GM23338 (cell line): Measurements from ENCODE around the gene TSHZ3. TPM values are rescaled to one million over a fixed set of nuclear protein-coding genes. Genes with fewer than 3 reads are reported as not detected.

Source experiments
- ATAC-seq: fragments of 200-7000 bp; cut with Tn5 transposase; 3 replicates; pipeline ENCODE4 v1.9.1; 2020
- DNase-seq: peaks from one replicate; pipeline ENCODE4 v3.0.0-alpha.2; 2015; ENCODE audit warnings: low spot score
- H2AFZ ChIP-seq: fragments of 200-600 bp; sonication (generic); 2 replicates; pipeline ENCODE4 v1.8.0; 2016; ENCODE audit warnings: antibody characterized with exemption, mild to moderate bottlenecking, moderate library complexity
- H3F3A ChIP-seq: fragments of 200-600 bp; sonication (generic); replicated peaks from 2 replicates; pipeline ENCODE4 v1.8.0; 2017; ENCODE audit warnings: antibody characterized with exemption, mixed run types, low read depth
- H3K27ac ChIP-seq: fragments of 200-600 bp; sonication (generic); 2 replicates; pipeline ENCODE4 v1.6.1; 2016; ENCODE audit warnings: low read depth
- H3K27me3 ChIP-seq: fragments of 200-600 bp; sonication (generic); 2 replicates; pipeline ENCODE4 v1.8.0; 2016; ENCODE audit warnings: mild to moderate bottlenecking, mixed run types, moderate library complexity; ENCODE audit not compliant: insufficient read depth
- H3K36me3 ChIP-seq: fragments of 200-600 bp; sonication (generic); 2 replicates; pipeline ENCODE4 v1.8.0; 2016; ENCODE audit warnings: mild to moderate bottlenecking; ENCODE audit not compliant: insufficient read depth
- H3K4me1 ChIP-seq: fragments of 200-600 bp; sonication (generic); 2 replicates; pipeline ENCODE4 v1.8.0; 2016; ENCODE audit warnings: mild to moderate bottlenecking, moderate library complexity; ENCODE audit not compliant: insufficient read depth
- H3K4me2 ChIP-seq: fragments of 200-600 bp; sonication (generic); 2 replicates; pipeline ENCODE4 v1.7.1; 2017; ENCODE audit warnings: mixed run types
- H3K4me3 ChIP-seq: fragments of 200-600 bp; sonication (generic); 2 replicates; pipeline ENCODE4 v1.6.1; 2016; ENCODE audit warnings: mixed run types
- H3K79me2 ChIP-seq: fragments of 200-600 bp; sonication (generic); replicated peaks from 2 replicates; pipeline ENCODE4 v1.8.0; 2017; ENCODE audit warnings: mild to moderate bottlenecking; ENCODE audit not compliant: insufficient read depth
- H3K9me2 ChIP-seq: fragments of 200-600 bp; sonication (generic); 2 replicates; pipeline ENCODE4 v1.8.0; 2017; ENCODE audit not compliant: insufficient read depth
- H4K20me1 ChIP-seq: fragments of 200-600 bp; sonication (generic); replicated peaks from 2 replicates; pipeline ENCODE4 v1.8.0; 2017; ENCODE audit warnings: mild to moderate bottlenecking; ENCODE audit not compliant: insufficient read depth
- H3K27ac Mint-ChIP-seq: 2 replicates; pipeline ENCODE4 v1.8.0; 2020; ENCODE audit warnings: inconsistent platforms, mild to moderate bottlenecking, moderate library complexity, mixed read lengths
- H3K27me3 Mint-ChIP-seq: 3 replicates; pipeline ENCODE4 v1.8.0; 2022; ENCODE audit warnings: low read depth, mild to moderate bottlenecking, moderate library complexity, mixed read lengths, inconsistent platforms; ENCODE audit not compliant: insufficient read depth, poor library complexity
- H3K36me3 Mint-ChIP-seq: 3 replicates; pipeline ENCODE4 v1.8.0; 2021; ENCODE audit warnings: low read depth, mild to moderate bottlenecking, inconsistent platforms, moderate library complexity, mixed read lengths
- H3K4me1 Mint-ChIP-seq: 3 replicates; pipeline ENCODE4 v1.8.0; 2020; ENCODE audit warnings: mild to moderate bottlenecking, inconsistent platforms, mixed read lengths
- H3K4me3 Mint-ChIP-seq: 3 replicates; pipeline ENCODE4 v1.8.0; 2021; ENCODE audit warnings: moderate library complexity, mild to moderate bottlenecking, inconsistent platforms, mixed read lengths
- H3K9me3 Mint-ChIP-seq: 3 replicates; pipeline ENCODE4 v1.8.0; 2020; ENCODE audit warnings: moderate library complexity, mild to moderate bottlenecking, inconsistent platforms, mixed read lengths
- CREB1 ChIP-seq: fragments of 250-450 bp; sonication (Bioruptor Pico); IDR thresholded peaks from 2 replicates; pipeline ENCODE4 v1.5.0; 2020; ENCODE audit warnings: low read depth, mild to moderate bottlenecking, moderate library complexity
- CTCF ChIP-seq, 2 experiments: fragments of 200-600 bp in 1 of 2; sonication (generic) in 1 of 2; conservative IDR thresholded peaks; 2 replicates each; pipeline versions ENCODE4 v1.5.1 to v1.6.1; 2016 to 2017; ENCODE audit warnings: antibody characterized with exemption in 2 of 2, low read depth in 2 of 2, mild to moderate bottlenecking in 2 of 2, moderate library complexity in 1 of 2
- ETS1 ChIP-seq: IDR thresholded peaks from 2 replicates; pipeline ENCODE4 v1.6.1; 2016; ENCODE audit warnings: antibody characterized with exemption
- EZH2 ChIP-seq: fragments of 200-600 bp; sonication (generic); IDR thresholded peaks from one replicate; pipeline ENCODE4 v1.8.0; 2017; ENCODE audit warnings: antibody characterized with exemption, mild to moderate bottlenecking, low read depth; ENCODE audit not compliant: unreplicated experiment
- EZH2phosphoT487 ChIP-seq: fragments of 200-600 bp; sonication (generic); IDR thresholded peaks from one replicate; pipeline ENCODE4 v1.8.1; 2018; ENCODE audit warnings: antibody characterized with exemption; ENCODE audit not compliant: unreplicated experiment
- JUNB ChIP-seq: IDR thresholded peaks from one replicate; pipeline ENCODE4 v1.6.1; 2016; ENCODE audit warnings: antibody characterized with exemption; ENCODE audit not compliant: unreplicated experiment
- NANOG ChIP-seq: IDR thresholded peaks from 2 replicates; pipeline ENCODE4 v1.6.1; 2016; ENCODE audit warnings: antibody characterized with exemption, borderline replicate concordance
- POLR2AphosphoS5 ChIP-seq: IDR thresholded peaks from 2 replicates; pipeline ENCODE4 v1.6.1; 2016; ENCODE audit warnings: antibody characterized with exemption, low read depth
- REST ChIP-seq: IDR thresholded peaks from one replicate; pipeline ENCODE4 v1.6.1; 2018; ENCODE audit warnings: antibody characterized with exemption; ENCODE audit not compliant: unreplicated experiment
- STAT1 ChIP-seq: IDR thresholded peaks from one replicate; pipeline ENCODE4 v1.6.1; 2016; ENCODE audit warnings: antibody characterized with exemption; ENCODE audit not compliant: unreplicated experiment
- ZNF114 ChIP-seq: fragments of 250-450 bp; sonication (Bioruptor Pico); IDR thresholded peaks from 2 replicates; pipeline ENCODE4 v1.5.0; 2020; ENCODE audit warnings: mild to moderate bottlenecking, moderate library complexity
- ZNF331 ChIP-seq: fragments of 250-450 bp; sonication (Bioruptor Pico); IDR thresholded peaks from 2 replicates; pipeline ENCODE4 v1.5.0; 2020; ENCODE audit warnings: low read depth, mild to moderate bottlenecking, moderate library complexity
- ZNF462 ChIP-seq: fragments of 250-450 bp; sonication (Bioruptor Pico); IDR thresholded peaks from 2 replicates; pipeline ENCODE4 v1.5.0; 2020; ENCODE audit warnings: mild to moderate bottlenecking, moderate library complexity
- polyA plus RNA-seq: library from polyadenylated mRNA; unstranded; fragments of >200 nt; fragmentation: Nextera tagmentation; extraction: Ambion mirVana; gene quantifications from 2 replicates; pipeline ENCODE4 v1.2.1, GENCODE V29; 2016
- total RNA-seq: library from RNA; depleted of rRNA; stranded (reverse); fragments of >200 nt; shearing (Covaris generic); gene quantifications from 2 replicates; pipeline ENCODE4 v1.2.3, GENCODE V29; 2014

TSHZ3 gene
- total and polyA plus RNA-seq, 2 experiments from 2014 or later: 3.8 to 8.9 TPM

GRCh38 chr19:31389874-31390273, 40.6 kb upstream of the TSHZ3 start:
- ATAC-seq: no peak
- no peaks in the 10 kb centered on the region for H3K79me2 ChIP-seq
- TF ChIP-seq CTCF (conservative IDR thresholded peaks at IDR 0.05; ENCODE audit: low read depth in 2 of 2) (no peak), ZNF462 (CRISPR knock-in tag) (no peak), REST (no peak), ZNF331 (CRISPR knock-in tag) (no peak), EZH2phosphoT487 (no peak), POLR2AphosphoS5 (no peak), STAT1 (no peak), EZH2 (no peak), JUNB (no peak), ZNF114 (CRISPR knock-in tag) (no peak), ETS1 (no peak), NANOG (no peak), CREB1 (no peak)
- H3K36me3 ChIP-seq: no peaks in the 10 kb centered on the region
- H2AFZ ChIP-seq: no peak overlapping the region
- H3F3A ChIP-seq: no peaks in the 10 kb centered on the region
- no peak overlapping the region for H3K4me3 ChIP-seq
- peaks cover 14% of the 10 kb centered on the region for H3K9me2 ChIP-seq
- H3K27me3 ChIP-seq: no peaks in the 10 kb centered on the region
- H3K4me1 Mint-ChIP-seq: peaks cover 13% of the 10 kb centered on the region
- H3K27ac Mint-ChIP-seq: no peak overlapping the region
- H3K27ac ChIP-seq: no peak overlapping the region
- no peaks in the 10 kb centered on the region; the same call in 2 of the 3 replicates for H3K36me3 Mint-ChIP-seq
- no peaks in the 10 kb centered on the region for H4K20me1 ChIP-seq
- H3K4me1 ChIP-seq: peaks cover 6% of the 10 kb centered on the region
- H3K4me2 ChIP-seq: no peak overlapping the region
- no peak overlapping the region for H3K4me3 Mint-ChIP-seq
- peaks cover 7% of the 10 kb centered on the region for H3K27me3 Mint-ChIP-seq
- H3K9me3 Mint-ChIP-seq: no peaks in the 10 kb centered on the region
- DNase-seq: no peak
